Measurements from ENCODE around the gene MEF2C. TPM values are rescaled to one million over a fixed set of nuclear protein-coding genes. Genes with fewer than 3 reads are reported as not detected.

The MEF2C gene
- total and polyA plus RNA-seq, 2 experiments from 2014 or later, result 0.97 to 1.6 TPM

DNA sequence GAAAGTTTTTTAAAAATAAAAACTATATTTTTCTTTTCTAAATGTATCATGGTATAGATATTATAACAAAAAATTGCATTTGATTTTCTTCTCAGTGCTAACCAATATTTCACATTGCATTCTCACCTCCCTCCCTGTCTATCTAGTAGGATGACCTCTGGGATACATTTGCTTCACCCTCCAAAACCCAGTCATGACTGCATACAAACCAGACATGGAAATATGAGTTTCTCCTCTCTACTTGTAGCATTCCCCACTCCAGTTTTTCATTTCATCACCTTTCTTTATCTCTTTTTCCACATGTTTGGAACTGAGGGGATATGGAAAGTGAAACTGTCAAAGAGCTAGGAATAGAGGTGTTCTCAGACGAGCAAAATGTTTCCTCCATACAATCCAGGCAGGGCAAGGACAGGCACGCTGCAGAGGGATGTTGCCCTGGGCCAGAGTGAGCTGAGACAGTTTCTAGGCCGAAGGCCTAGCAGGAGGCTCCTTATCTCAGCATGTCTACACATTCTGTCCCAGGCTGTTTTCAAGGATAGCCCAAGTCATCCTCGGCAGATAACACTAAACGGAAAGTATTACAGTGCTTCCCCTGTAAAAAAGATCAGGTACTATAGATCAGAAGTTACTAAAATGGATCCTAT, 46.7 kb downstream of the MEF2C start (continued):
- no peak for TF ChIP-seq ZNF462 (CRISPR knock-in tag; IDR thresholded peaks at IDR 0.05)
- TF ChIP-seq JUNB (IDR thresholded peaks at IDR 0.05; ENCODE audit: unreplicated experiment), result no peak
- TF ChIP-seq STAT1 (IDR thresholded peaks at IDR 0.05; ENCODE audit: unreplicated experiment), result no peak
- TF ChIP-seq, protein P1, sequence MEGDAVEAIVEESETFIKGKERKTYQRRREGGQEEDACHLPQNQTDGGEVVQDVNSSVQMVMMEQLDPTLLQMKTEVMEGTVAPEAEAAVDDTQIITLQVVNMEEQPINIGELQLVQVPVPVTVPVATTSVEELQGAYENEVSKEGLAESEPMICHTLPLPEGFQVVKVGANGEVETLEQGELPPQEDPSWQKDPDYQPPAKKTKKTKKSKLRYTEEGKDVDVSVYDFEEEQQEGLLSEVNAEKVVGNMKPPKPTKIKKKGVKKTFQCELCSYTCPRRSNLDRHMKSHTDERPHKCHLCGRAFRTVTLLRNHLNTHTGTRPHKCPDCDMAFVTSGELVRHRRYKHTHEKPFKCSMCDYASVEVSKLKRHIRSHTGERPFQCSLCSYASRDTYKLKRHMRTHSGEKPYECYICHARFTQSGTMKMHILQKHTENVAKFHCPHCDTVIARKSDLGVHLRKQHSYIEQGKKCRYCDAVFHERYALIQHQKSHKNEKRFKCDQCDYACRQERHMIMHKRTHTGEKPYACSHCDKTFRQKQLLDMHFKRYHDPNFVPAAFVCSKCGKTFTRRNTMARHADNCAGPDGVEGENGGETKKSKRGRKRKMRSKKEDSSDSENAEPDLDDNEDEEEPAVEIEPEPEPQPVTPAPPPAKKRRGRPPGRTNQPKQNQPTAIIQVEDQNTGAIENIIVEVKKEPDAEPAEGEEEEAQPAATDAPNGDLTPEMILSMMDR (conservative IDR thresholded peaks at IDR 0.05; ENCODE audit: low read depth in 2 of 2), result no peak
- TF ChIP-seq ZNF331 (CRISPR knock-in tag; IDR thresholded peaks at IDR 0.05; ENCODE audit: low read depth), result no peak

GRCh38 chr5:88834499-88834898, 48.5 kb downstream of the MEF2C start:
- Histone ChIP-seq H3K36me3 (ENCODE audit: insufficient read depth) (no peaks in the 10 kb centered on the region), H3K9me2 (ENCODE audit: insufficient read depth) (no peaks in the 10 kb centered on the region), H3K27ac (ENCODE audit: low read depth) (no peak overlapping the region), H3K79me2 (replicated peaks; ENCODE audit: insufficient read depth) (no peaks in the 10 kb centered on the region), H3K4me2 (no peak overlapping the region), H2AFZ (no peak overlapping the region), H3K27me3 (ENCODE audit: insufficient read depth) (no peaks in the 10 kb centered on the region), H4K20me1 (replicated peaks; ENCODE audit: insufficient read depth) (no peaks in the 10 kb centered on the region), H3K4me3 (no peak overlapping the region), H3K4me1 (ENCODE audit: insufficient read depth) (peaks cover 3% of the 10 kb centered on the region; the same call in 1 of the 2 replicates), H3F3A (replicated peaks; ENCODE audit: low read depth) (no peaks in the 10 kb centered on the region)
- ATAC-seq (no peak), DNase-seq (ENCODE audit: low spot score) (no peak)
- no peaks in the 10 kb centered on the region for H3K9me3 Mint-ChIP-seq
- H3K27ac Mint-ChIP-seq, result no peak overlapping the region
- no peaks in the 10 kb centered on the region for H3K27me3 Mint-ChIP-seq (ENCODE audit: insufficient read depth, low read depth, poor library complexity)
- H3K4me1 Mint-ChIP-seq, result peaks cover 5% of the 10 kb centered on the region; the same call in 2 of the 3 replicates
- no peaks in the 10 kb centered on the region for H3K36me3 Mint-ChIP-seq (ENCODE audit: low read depth)
- H3K4me3 Mint-ChIP-seq, result no peak overlapping the region
- TF ChIP-seq JUNB (IDR thresholded peaks at IDR 0.05; ENCODE audit: unreplicated experiment) (no peak), STAT1 (IDR thresholded peaks at IDR 0.05; ENCODE audit: unreplicated experiment) (no peak), ZNF462 (CRISPR knock-in tag; IDR thresholded peaks at IDR 0.05) (no peak)
